ENCODE measurements around the gene BAIAP2. TPM values are rescaled to one million over a fixed set of nuclear protein-coding genes. Genes with fewer than 3 reads are reported as not detected.
"Not testable (repeated sequence)": the region's sequence is repeated elsewhere in the genome, so short reads cannot be mapped to it uniquely, and the experiment has no call there.

Gene BAIAP2
- total and polyA plus RNA-seq, 2 experiments from 2014 or later = 27.1 to 49.7 TPM

DNA sequence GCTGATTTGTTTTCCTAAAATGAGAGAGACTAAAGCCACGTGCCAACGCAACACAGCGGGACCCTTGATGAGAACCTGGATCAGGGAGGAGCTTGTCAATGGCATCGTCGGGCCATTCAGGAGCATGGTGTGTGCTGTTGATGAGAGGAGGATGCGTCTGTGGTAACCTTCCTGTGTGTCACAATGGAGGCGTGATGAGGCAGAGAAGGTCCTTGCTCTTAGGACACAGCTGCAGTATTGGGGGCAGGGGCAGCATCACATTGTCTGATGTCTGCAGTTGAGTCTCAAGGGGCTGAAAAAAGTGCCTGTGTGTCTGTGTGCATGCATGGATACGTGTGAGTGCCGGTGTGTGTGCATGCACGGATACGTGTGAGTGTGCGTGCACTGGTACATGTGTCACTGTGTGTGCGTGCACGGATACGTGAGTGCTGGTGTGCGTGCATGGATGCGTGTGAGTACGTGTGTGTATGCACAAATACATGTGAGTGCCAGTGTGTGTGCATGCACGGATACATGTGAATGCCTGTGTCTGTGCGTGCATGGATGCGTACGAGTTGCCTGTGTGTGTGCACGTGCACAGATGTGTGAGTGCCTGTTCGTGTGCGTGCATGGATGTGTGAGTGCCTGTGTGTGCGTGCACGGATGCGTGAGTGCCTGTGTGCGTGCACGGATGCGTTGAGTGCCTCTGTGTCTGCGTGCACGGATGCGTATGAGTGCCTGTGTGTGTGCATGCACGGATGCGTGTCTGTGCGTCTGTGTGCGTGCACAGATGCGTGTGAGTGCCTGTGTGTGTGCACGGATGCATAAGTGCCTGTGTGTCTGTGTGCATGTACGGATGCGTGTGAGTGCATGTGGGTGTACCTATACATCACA lies 39.3 kb downstream of the BAIAP2 start:
- H3K27me3 ChIP-seq = no peaks in the 10 kb centered on the region
- H3K4me1 ChIP-seq (ENCODE audit: insufficient read depth) = peaks cover 6% of the 10 kb centered on the region
- DNase-seq (ENCODE audit: low spot score) = no peak
- no peaks in the 10 kb centered on the region for H3K9me3 ChIP-seq (ENCODE audit: low read depth)
- 96% methylated on average over 42 of the region's 42 CpGs for WGBS (ENCODE audit: low lambda C conversion rate, missing lambda C conversion rate)
- H4K20me1 ChIP-seq (ENCODE audit: insufficient read depth, poor library complexity, severe bottlenecking) = no peaks in the 10 kb centered on the region
- H3K27ac ChIP-seq = no peak overlapping the region
- no peak for TF ChIP-seq EZH2 (IDR thresholded peaks at IDR 0.05; ENCODE audit: borderline replicate concordance)
- no peak overlapping the region for H3K4me3 ChIP-seq
- no peak overlapping the region for H2AFZ ChIP-seq
- no peaks in the 10 kb centered on the region for H3K36me3 ChIP-seq (replicated peaks; ENCODE audit: insufficient read depth, low read depth)
- no peaks in the 10 kb centered on the region for H3K9me2 ChIP-seq (replicated peaks; ENCODE audit: insufficient read depth)
- no peak overlapping the region for H3K4me2 ChIP-seq
- H3K79me2 ChIP-seq = no peaks in the 10 kb centered on the region

DNA sequence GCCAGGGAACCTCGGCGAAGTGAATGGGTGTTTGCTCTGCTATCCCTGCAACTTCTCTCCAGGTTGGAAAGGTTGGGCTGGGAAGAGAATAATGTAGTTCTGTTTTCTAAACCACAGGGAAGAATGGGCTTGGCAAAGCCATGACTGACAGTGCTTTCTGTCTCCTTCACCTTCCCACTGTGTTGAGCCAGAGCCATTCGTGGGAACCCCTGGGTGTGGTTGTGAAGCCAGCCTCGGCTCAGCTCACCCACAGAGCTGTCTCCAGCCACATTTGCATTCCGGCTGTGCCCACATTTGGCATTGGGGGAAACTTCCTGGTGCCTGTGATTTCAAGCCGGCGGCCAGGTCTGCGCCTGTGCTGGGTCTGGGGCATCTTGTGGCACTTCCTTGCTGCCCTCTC lies 39.9 kb downstream of the BAIAP2 start:
- Histone ChIP-seq H3K4me3 (no peak overlapping the region), H3K4me2 (no peak overlapping the region), H3K79me2 (no peaks in the 10 kb centered on the region), H2AFZ (no peak overlapping the region), H3K4me1 (ENCODE audit: insufficient read depth) (peaks cover 6% of the 10 kb centered on the region), H3K9me3 (ENCODE audit: low read depth) (no peaks in the 10 kb centered on the region), H3K27ac (no peak overlapping the region), H4K20me1 (ENCODE audit: insufficient read depth, poor library complexity, severe bottlenecking) (no peaks in the 10 kb centered on the region), H3K9me2 (replicated peaks; ENCODE audit: insufficient read depth) (no peaks in the 10 kb centered on the region), H3K27me3 (no peaks in the 10 kb centered on the region), H3K36me3 (replicated peaks; ENCODE audit: insufficient read depth, low read depth) (no peaks in the 10 kb centered on the region)
- WGBS (ENCODE audit: low lambda C conversion rate, missing lambda C conversion rate) = 75% methylated on average over 5 of the region's 8 CpGs
- no peak for DNase-seq (ENCODE audit: low spot score)
- no peak for TF ChIP-seq EZH2 (IDR thresholded peaks at IDR 0.05; ENCODE audit: borderline replicate concordance)
- TF ChIP-seq, protein P1, sequence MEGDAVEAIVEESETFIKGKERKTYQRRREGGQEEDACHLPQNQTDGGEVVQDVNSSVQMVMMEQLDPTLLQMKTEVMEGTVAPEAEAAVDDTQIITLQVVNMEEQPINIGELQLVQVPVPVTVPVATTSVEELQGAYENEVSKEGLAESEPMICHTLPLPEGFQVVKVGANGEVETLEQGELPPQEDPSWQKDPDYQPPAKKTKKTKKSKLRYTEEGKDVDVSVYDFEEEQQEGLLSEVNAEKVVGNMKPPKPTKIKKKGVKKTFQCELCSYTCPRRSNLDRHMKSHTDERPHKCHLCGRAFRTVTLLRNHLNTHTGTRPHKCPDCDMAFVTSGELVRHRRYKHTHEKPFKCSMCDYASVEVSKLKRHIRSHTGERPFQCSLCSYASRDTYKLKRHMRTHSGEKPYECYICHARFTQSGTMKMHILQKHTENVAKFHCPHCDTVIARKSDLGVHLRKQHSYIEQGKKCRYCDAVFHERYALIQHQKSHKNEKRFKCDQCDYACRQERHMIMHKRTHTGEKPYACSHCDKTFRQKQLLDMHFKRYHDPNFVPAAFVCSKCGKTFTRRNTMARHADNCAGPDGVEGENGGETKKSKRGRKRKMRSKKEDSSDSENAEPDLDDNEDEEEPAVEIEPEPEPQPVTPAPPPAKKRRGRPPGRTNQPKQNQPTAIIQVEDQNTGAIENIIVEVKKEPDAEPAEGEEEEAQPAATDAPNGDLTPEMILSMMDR (IDR thresholded peaks at IDR 0.05; ENCODE audit: poor library complexity) = no peak
- TF ChIP-seq EZH2phosphoT487 (IDR thresholded peaks at IDR 0.05; ENCODE audit: low read depth, severe bottlenecking, unreplicated experiment) = no peak

DNA sequence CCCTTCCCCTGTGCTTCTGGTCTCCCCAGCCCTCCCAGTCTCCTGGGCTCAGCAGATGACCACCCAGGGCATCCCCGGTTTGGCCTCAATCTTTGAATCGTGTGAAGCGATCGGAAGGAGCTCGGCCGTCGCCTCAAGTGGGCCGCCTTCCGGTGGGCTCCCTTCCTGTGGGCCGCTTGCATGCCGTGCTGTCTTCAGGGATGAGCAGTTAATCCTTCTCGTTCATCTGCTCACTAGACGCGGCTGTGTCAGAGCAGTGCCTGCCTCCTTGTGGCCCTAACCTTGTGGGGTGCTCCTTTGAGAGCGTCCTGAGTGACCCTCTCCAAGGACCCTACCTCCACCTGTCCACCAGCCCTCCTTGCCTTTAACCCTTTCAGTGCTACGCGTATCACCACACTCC lies 40.4 kb downstream of the BAIAP2 start:
- H3K36me3 ChIP-seq (replicated peaks; ENCODE audit: insufficient read depth, low read depth) = no peaks in the 10 kb centered on the region
- peaks cover 6% of the 10 kb centered on the region for H3K4me1 ChIP-seq (ENCODE audit: insufficient read depth)

DNA sequence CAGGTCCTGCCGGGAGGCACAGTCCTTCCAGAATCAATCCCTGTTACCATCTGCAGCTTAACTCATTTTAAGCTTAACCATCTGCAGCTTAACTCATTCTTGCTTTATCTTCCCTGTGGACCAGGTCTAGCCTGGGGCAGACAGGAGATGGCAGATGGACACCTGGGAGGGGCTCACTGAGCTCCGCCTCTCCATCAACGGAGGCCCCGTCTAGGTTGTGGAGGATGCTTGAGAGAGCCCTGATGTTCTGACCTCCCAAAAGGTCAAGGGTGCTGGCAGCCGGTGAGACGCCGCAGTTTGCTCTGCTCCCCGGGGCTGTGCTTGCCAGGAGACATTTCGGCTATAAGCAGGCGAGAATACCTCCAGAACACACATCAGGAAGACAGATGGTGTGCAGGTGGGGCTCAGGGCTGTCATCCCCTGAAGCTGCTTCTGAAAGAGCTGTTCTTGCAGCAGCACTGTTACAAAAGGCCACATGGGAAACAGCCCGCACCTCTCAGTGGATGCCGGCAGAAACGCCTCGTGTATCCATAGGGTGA lies 41.3 kb downstream of the BAIAP2 start:
- Histone ChIP-seq H4K20me1 (ENCODE audit: insufficient read depth, poor library complexity, severe bottlenecking) (no peaks in the 10 kb centered on the region), H3K9me2 (replicated peaks; ENCODE audit: insufficient read depth) (no peaks in the 10 kb centered on the region), H3K27me3 (no peaks in the 10 kb centered on the region), H3K4me1 (ENCODE audit: insufficient read depth) (peaks cover 6% of the 10 kb centered on the region), H3K9me3 (ENCODE audit: low read depth) (no peaks in the 10 kb centered on the region), H2AFZ (no peak overlapping the region), H3K27ac (no peak overlapping the region), H3K4me3 (no peak overlapping the region), H3K79me2 (no peaks in the 10 kb centered on the region), H3K4me2 (no peak overlapping the region), H3K36me3 (replicated peaks; ENCODE audit: insufficient read depth, low read depth) (no peaks in the 10 kb centered on the region)
- WGBS (ENCODE audit: low lambda C conversion rate, missing lambda C conversion rate) = 59% methylated on average over 14 of the region's 14 CpGs
- no peak for DNase-seq (ENCODE audit: low spot score)
- TF ChIP-seq EZH2 (IDR thresholded peaks at IDR 0.05; ENCODE audit: borderline replicate concordance) = no peak
- TF ChIP-seq, protein P1 (IDR thresholded peaks at IDR 0.05; ENCODE audit: poor library complexity) = no peak
- TF ChIP-seq EZH2phosphoT487 (IDR thresholded peaks at IDR 0.05; ENCODE audit: low read depth, severe bottlenecking, unreplicated experiment) = no peak

More for the DNA sequence above, 40.4 kb downstream of the BAIAP2 start:
- Histone ChIP-seq H3K4me2 (no peak overlapping the region), H3K27ac (no peak overlapping the region), H3K79me2 (no peaks in the 10 kb centered on the region), H3K9me2 (replicated peaks; ENCODE audit: insufficient read depth) (no peaks in the 10 kb centered on the region), H2AFZ (no peak overlapping the region), H3K4me3 (no peak overlapping the region), H3K9me3 (ENCODE audit: low read depth) (no peaks in the 10 kb centered on the region), H4K20me1 (ENCODE audit: insufficient read depth, poor library complexity, severe bottlenecking) (no peaks in the 10 kb centered on the region), H3K27me3 (no peaks in the 10 kb centered on the region)
- TF ChIP-seq EZH2phosphoT487 (IDR thresholded peaks at IDR 0.05; ENCODE audit: low read depth, severe bottlenecking, unreplicated experiment) (no peak), EZH2 (IDR thresholded peaks at IDR 0.05; ENCODE audit: borderline replicate concordance) (no peak)
- 92% methylated on average over 15 of the region's 17 CpGs for WGBS (ENCODE audit: low lambda C conversion rate, missing lambda C conversion rate)
- DNase-seq (ENCODE audit: low spot score) = no peak

DNA sequence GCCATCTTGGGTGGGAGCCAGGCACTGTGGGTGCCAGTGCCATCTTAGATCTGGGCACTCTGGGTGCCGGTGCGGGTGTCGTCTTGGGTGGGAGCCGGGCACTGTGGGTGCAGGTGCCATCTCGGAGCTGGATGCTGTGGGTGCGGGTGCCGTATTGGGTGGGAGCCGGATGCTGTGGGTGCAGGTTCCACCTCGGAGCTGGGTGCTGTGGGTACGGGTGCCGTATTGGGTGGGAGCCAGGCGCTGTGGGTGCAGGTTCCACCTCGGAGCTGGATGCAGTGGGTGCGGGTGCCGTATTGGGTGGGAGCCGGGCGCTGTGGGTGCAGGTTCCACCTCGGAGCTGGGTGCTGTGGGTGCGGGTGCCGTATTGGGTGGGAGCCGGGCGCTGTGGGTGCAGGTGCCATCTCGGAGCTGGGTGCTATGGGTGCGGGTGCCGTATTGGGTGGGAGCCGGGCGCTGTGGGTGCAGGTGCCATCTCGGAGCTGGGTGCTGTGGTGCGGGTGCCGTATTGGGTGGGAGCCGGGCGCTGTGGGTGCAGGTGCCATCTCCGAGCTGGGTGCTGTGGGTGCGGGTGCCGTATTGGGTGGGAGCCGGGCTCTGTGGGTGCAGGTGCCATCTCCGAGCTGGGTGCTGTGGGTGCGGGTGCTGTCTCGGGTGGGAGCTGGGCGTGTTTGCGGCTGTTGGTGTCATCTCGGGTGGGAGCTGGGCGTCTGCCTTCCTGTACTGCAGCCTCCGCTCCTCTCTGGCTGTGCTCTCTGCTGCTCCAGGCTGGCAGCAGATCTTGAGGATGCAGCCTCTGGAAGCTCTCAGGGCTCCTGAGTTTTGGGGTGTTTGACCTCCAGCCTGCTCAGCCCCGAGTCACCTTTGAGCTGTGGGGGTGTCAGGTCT lies 43.3 kb downstream of the BAIAP2 start:
- not testable (repeated sequence) for DNase-seq (ENCODE audit: low spot score); H4K20me1 ChIP-seq (ENCODE audit: insufficient read depth, poor library complexity, severe bottlenecking); H3K79me2 ChIP-seq; H3K9me3 ChIP-seq (ENCODE audit: low read depth); H3K9me2 ChIP-seq (replicated peaks; ENCODE audit: insufficient read depth); H3K27me3 ChIP-seq; H2AFZ ChIP-seq; H3K36me3 ChIP-seq (replicated peaks; ENCODE audit: insufficient read depth, low read depth); H3K4me3 ChIP-seq; H3K27ac ChIP-seq; H3K4me1 ChIP-seq (ENCODE audit: insufficient read depth); H3K4me2 ChIP-seq
- WGBS (ENCODE audit: low lambda C conversion rate, missing lambda C conversion rate) = 97% methylated on average over 23 of the region's 45 CpGs

Measured in hepatocyte (in vitro differentiated cells).